Measurements from ENCODE around the gene RNF224.

The RNF224 gene

GRCh38 chr9:137231372-137232039 lies 4.2 kb downstream of the RNF224 start:
- Histone ChIP-seq H3K9me3 (ENCODE audit: insufficient read depth, low read length) (no peaks in the 10 kb centered on the region), H3K4me3 (ENCODE audit: insufficient read depth, low read length, poor library complexity, severe bottlenecking) (no peak overlapping the region), H2AFZ (ENCODE audit: low read depth, low read length, severe bottlenecking) (no peak overlapping the region), H3F3A (ENCODE audit: insufficient read depth) (no peaks in the 10 kb centered on the region), H3K36me3 (ENCODE audit: low read length) (no peaks in the 10 kb centered on the region), H3K79me2 (ENCODE audit: insufficient read depth, low read length) (no peaks in the 10 kb centered on the region), H3K4me2 (ENCODE audit: low read depth, low read length, poor library complexity, severe bottlenecking) (no peak overlapping the region), H3K9me2 (replicated peaks; ENCODE audit: insufficient read depth, low read length) (no peaks in the 10 kb centered on the region), H4K20me1 (ENCODE audit: low read depth, low read length) (no peaks in the 10 kb centered on the region), H3K27me3 (ENCODE audit: low read length) (no peaks in the 10 kb centered on the region), H3K27ac (ENCODE audit: low read depth, low read length) (no peak overlapping the region), H3K9ac (ENCODE audit: low read length) (no peak overlapping the region)
- TF ChIP-seq CTCF (IDR thresholded peaks at IDR 0.05; ENCODE audit: insufficient read depth, low read length, poor library complexity, severe bottlenecking) (no peak), EZH2phosphoT487 (conservative IDR thresholded peaks at IDR 0.05; ENCODE audit: low read length) (no peak)

GRCh38 chr9:137232101-137232500 lies 4.8 kb downstream of the RNF224 start:
- Histone ChIP-seq H3K27me3 (ENCODE audit: low read length) (no peaks in the 10 kb centered on the region), H3K79me2 (ENCODE audit: insufficient read depth, low read length) (no peaks in the 10 kb centered on the region), H3K4me2 (ENCODE audit: low read depth, low read length, poor library complexity, severe bottlenecking) (no peak overlapping the region), H4K20me1 (ENCODE audit: low read depth, low read length) (no peaks in the 10 kb centered on the region), H3K9me2 (replicated peaks; ENCODE audit: insufficient read depth, low read length) (no peaks in the 10 kb centered on the region), H3F3A (ENCODE audit: insufficient read depth) (no peaks in the 10 kb centered on the region), H3K9ac (ENCODE audit: low read length) (no peak overlapping the region), H2AFZ (ENCODE audit: low read depth, low read length, severe bottlenecking) (no peak overlapping the region), H3K4me3 (ENCODE audit: insufficient read depth, low read length, poor library complexity, severe bottlenecking) (no peak overlapping the region), H3K36me3 (ENCODE audit: low read length) (no peaks in the 10 kb centered on the region), H3K27ac (ENCODE audit: low read depth, low read length) (no peak overlapping the region), H3K9me3 (ENCODE audit: insufficient read depth, low read length) (no peaks in the 10 kb centered on the region)
- TF ChIP-seq CTCF (IDR thresholded peaks at IDR 0.05; ENCODE audit: insufficient read depth, low read length, poor library complexity, severe bottlenecking): no peak
- no peak for TF ChIP-seq EZH2phosphoT487 (conservative IDR thresholded peaks at IDR 0.05; ENCODE audit: low read length)

- H3K79me2 ChIP-seq (ENCODE audit: insufficient read depth, low read length): no peaks in the 10 kb centered on the region
- no peaks in the 10 kb centered on the region for H3K9me3 ChIP-seq (ENCODE audit: insufficient read depth, low read length)
- no peaks in the 10 kb centered on the region for H3K9me2 ChIP-seq (replicated peaks; ENCODE audit: insufficient read depth, low read length)
- H3K36me3 ChIP-seq (ENCODE audit: low read length): no peaks in the 10 kb centered on the region
- H3K27me3 ChIP-seq (ENCODE audit: low read length): no peaks in the 10 kb centered on the region
- TF ChIP-seq EZH2phosphoT487 (conservative IDR thresholded peaks at IDR 0.05; ENCODE audit: low read length): no peak
- no peak for TF ChIP-seq CTCF (IDR thresholded peaks at IDR 0.05; ENCODE audit: insufficient read depth, low read length, poor library complexity, severe bottlenecking)
- H3K4me2 ChIP-seq (ENCODE audit: low read depth, low read length, poor library complexity, severe bottlenecking): no peak overlapping the region
- H3K4me3 ChIP-seq (ENCODE audit: insufficient read depth, low read length, poor library complexity, severe bottlenecking): no peak overlapping the region
- H3K27ac ChIP-seq (ENCODE audit: low read depth, low read length): no peak overlapping the region
- no peak overlapping the region for H2AFZ ChIP-seq (ENCODE audit: low read depth, low read length, severe bottlenecking)
- H3F3A ChIP-seq (ENCODE audit: insufficient read depth): no peaks in the 10 kb centered on the region
- no peak overlapping the region for H3K9ac ChIP-seq (ENCODE audit: low read length)
- no peaks in the 10 kb centered on the region for H4K20me1 ChIP-seq (ENCODE audit: low read depth, low read length)
Observed at GRCh38 chr9:137232510-137232909, 5.2 kb downstream of the RNF224 start.

Measured in SU-DHL-6 (cell line).